Breast epithelium (tissue), 4 donors: ENCODE measurements around the gene PRPSAP2. TPM values are rescaled to one million over a fixed set of nuclear protein-coding genes. Genes with fewer than 3 reads are reported as not detected.

Source experiments
- DNase-seq, 2 donors: peaks; one replicate each; pipeline ENCODE4 v3.0.0-alpha.2; 2019; ENCODE audit warnings: low spot score in 2 of 2
- H3K27ac ChIP-seq, 2 donors: fragments of 200-600 bp; sonication (generic) in 1 of 2; one replicate each; pipeline ENCODE4 v1.5.1; 2016 to 2019; ENCODE audit warnings: mild to moderate bottlenecking in 1 of 2
- H3K27me3 ChIP-seq, 2 donors: fragments of 200-600 bp; sonication (generic) in 1 of 2; one replicate each; pipeline versions ENCODE4 v1.5.1 to v1.6.0; 2017 to 2019; ENCODE audit warnings: control low read depth in 1 of 2, mild to moderate bottlenecking in 1 of 2
- H3K36me3 ChIP-seq: fragments of 200-600 bp; one replicate; pipeline ENCODE4 v1.5.1; 2019
- H3K4me1 ChIP-seq, 2 donors: fragments of 200-600 bp; sonication (generic); one replicate each; pipeline ENCODE4 v1.5.1; 2016 to 2019; ENCODE audit warnings: control low read depth in 1 of 2
- H3K4me3 ChIP-seq, 3 donors: fragments of 200-600 bp; sonication (generic); 1 replicate in 2 of 3; 2 replicates in 1 of 3; pipeline ENCODE4 v1.5.1; 2016 to 2019; ENCODE audit warnings: mild to moderate bottlenecking in 3 of 3, moderate library complexity in 2 of 3
- H3K9me3 ChIP-seq, 2 donors: fragments of 200-600 bp; sonication (generic) in 1 of 2; one replicate each; pipeline ENCODE4 v1.5.1; 2016 to 2019; ENCODE audit warnings: control low read depth in 1 of 2
- CTCF ChIP-seq, 3 donors: fragments of 450-650 bp; IDR thresholded peaks; one replicate each; pipeline ENCODE4 v1.5.1; 2016 to 2017; ENCODE audit warnings: antibody characterized with exemption in 3 of 3, mild to moderate bottlenecking in 3 of 3, moderate library complexity in 3 of 3
- POLR2A ChIP-seq: fragments of 450-650 bp; IDR thresholded peaks from one replicate; pipeline ENCODE4 v1.6.1; 2016; ENCODE audit warnings: antibody characterized with exemption, mild to moderate bottlenecking, moderate library complexity
- POLR2AphosphoS5 ChIP-seq, 3 donors: sonication (generic); formaldehyde crosslinking; IDR thresholded peaks; one replicate each; pipeline ENCODE4 v1.6.1; 2017; ENCODE audit warnings: antibody characterized with exemption in 3 of 3
- intact Hi-C: fragments of 100-400 bp; cut with DNase I; formaldehyde crosslinking; loops from one replicate; pipeline ENCODE4 v1.15.1; 2023; ENCODE audit warnings: low total_unique reads
- total RNA-seq, 3 donors: library from RNA; depleted of rRNA; stranded (reverse); fragments of >200 nt; gene quantifications; one replicate each; pipeline ENCODE4 v1.1.0, GENCODE V29; 2016

PRPSAP2 gene
- total RNA-seq, 3 donors from 2014 or later: 16.0 to 41.3 (median 23.3) TPM

GRCh38 chr17:18877104-18877645 lies 19.2 kb downstream of the PRPSAP2 start:
- intact Hi-C loops: no loop called here

GRCh38 chr17:18888766-18889290 lies 30.9 kb downstream of the PRPSAP2 start:
- H3K27ac ChIP-seq: peak overlapping the region in 1 of 2 donors; percentile 36
- no peaks in the 10 kb centered on the region for H3K36me3 ChIP-seq
- no peaks in the 10 kb centered on the region for H3K9me3 ChIP-seq
- intact Hi-C loops: no loop called here
- DNase-seq: no peak
- TF ChIP-seq POLR2AphosphoS5 (IDR thresholded peaks at IDR 0.05) (no peak), POLR2A (no peak), CTCF (IDR thresholded peaks at IDR 0.05) (no peak)
- H3K4me3 ChIP-seq: no peak overlapping the region
- H3K4me1 ChIP-seq: no peaks in the 10 kb centered on the region
- no peaks in the 10 kb centered on the region for H3K27me3 ChIP-seq

More at GRCh38 chr17:18877104-18877645, 19.2 kb downstream of the PRPSAP2 start:
- H3K4me1 ChIP-seq: no peaks in the 10 kb centered on the region
- H3K4me3 ChIP-seq: no peak overlapping the region
- H3K27me3 ChIP-seq: no peaks in the 10 kb centered on the region
- H3K27ac ChIP-seq: no peak overlapping the region
- DNase-seq: no peak
- peaks cover 10% of the 10 kb centered on the region for H3K36me3 ChIP-seq
- H3K9me3 ChIP-seq: no peaks in the 10 kb centered on the region
- TF ChIP-seq POLR2AphosphoS5 (IDR thresholded peaks at IDR 0.05): no peak
- TF ChIP-seq POLR2A: no peak
- TF ChIP-seq CTCF (IDR thresholded peaks at IDR 0.05): no peak

- Histone ChIP-seq H3K9me3 (no peaks in the 10 kb centered on the region), H3K27ac (no peak overlapping the region), H3K27me3 (no peaks in the 10 kb centered on the region), H3K4me1 (no peaks in the 10 kb centered on the region), H3K36me3 (no peaks in the 10 kb centered on the region), H3K4me3 (no peak overlapping the region)
- TF ChIP-seq CTCF (IDR thresholded peaks at IDR 0.05) (no peak), POLR2A (no peak), POLR2AphosphoS5 (IDR thresholded peaks at IDR 0.05) (no peak)
- intact Hi-C loops: no loop called here
- no peak for DNase-seq
Observed at GRCh38 chr17:18889658-18890057, 31.7 kb downstream of the PRPSAP2 start.

GRCh38 chr17:18891541-18891940 lies 33.6 kb downstream of the PRPSAP2 start:
- intact Hi-C loops: no loop called here
- Histone ChIP-seq H3K4me1 (no peaks in the 10 kb centered on the region), H3K4me3 (no peak overlapping the region), H3K27ac (no peak overlapping the region), H3K9me3 (no peaks in the 10 kb centered on the region), H3K27me3 (no peaks in the 10 kb centered on the region), H3K36me3 (no peaks in the 10 kb centered on the region)
- no peak for DNase-seq
- TF ChIP-seq POLR2AphosphoS5 (IDR thresholded peaks at IDR 0.05) (no peak), CTCF (IDR thresholded peaks at IDR 0.05) (no peak), POLR2A (no peak)

- Histone ChIP-seq H3K27ac (no peak overlapping the region), H3K27me3 (no peaks in the 10 kb centered on the region), H3K36me3 (no peaks in the 10 kb centered on the region), H3K4me1 (no peaks in the 10 kb centered on the region), H3K9me3 (no peaks in the 10 kb centered on the region), H3K4me3 (no peak overlapping the region)
- intact Hi-C loops: no loop called here
- DNase-seq: no peak
- TF ChIP-seq CTCF (IDR thresholded peaks at IDR 0.05) (no peak), POLR2A (no peak), POLR2AphosphoS5 (IDR thresholded peaks at IDR 0.05) (no peak)
Observed at GRCh38 chr17:18896146-18896545, 38.2 kb downstream of the PRPSAP2 start.
